ENCODE measurements around the gene PDE11A.

DNA sequence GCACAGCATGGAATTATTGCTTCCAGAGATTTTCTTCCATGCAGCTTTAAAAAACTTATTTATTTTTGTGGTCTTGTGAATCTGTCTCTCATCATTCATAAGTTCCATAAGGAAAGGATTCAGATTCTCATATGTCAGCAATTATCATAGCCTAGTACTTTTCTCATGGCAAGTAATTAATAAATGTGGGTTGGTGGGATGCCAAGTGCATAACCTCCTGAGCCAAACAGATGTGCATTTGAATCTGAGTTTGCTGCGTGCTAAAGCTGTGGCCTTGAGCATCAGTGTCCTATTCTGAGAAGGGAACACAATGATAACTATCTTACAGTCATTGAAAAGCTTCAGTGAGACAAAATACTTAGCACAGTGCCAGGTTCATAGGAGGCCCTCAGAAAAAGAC, 331.9 kb downstream of the PDE11A start:
- TF ChIP-seq POLR2A (IDR thresholded peaks at IDR 0.05): no peak
- TF ChIP-seq, protein P1, sequence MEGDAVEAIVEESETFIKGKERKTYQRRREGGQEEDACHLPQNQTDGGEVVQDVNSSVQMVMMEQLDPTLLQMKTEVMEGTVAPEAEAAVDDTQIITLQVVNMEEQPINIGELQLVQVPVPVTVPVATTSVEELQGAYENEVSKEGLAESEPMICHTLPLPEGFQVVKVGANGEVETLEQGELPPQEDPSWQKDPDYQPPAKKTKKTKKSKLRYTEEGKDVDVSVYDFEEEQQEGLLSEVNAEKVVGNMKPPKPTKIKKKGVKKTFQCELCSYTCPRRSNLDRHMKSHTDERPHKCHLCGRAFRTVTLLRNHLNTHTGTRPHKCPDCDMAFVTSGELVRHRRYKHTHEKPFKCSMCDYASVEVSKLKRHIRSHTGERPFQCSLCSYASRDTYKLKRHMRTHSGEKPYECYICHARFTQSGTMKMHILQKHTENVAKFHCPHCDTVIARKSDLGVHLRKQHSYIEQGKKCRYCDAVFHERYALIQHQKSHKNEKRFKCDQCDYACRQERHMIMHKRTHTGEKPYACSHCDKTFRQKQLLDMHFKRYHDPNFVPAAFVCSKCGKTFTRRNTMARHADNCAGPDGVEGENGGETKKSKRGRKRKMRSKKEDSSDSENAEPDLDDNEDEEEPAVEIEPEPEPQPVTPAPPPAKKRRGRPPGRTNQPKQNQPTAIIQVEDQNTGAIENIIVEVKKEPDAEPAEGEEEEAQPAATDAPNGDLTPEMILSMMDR (IDR thresholded peaks at IDR 0.05 in 4 of 5, conservative IDR thresholded peaks at IDR 0.05 in 1 of 5): no peak
